ENCODE measurements around the gene AMOTL1.

The AMOTL1 gene

DNA sequence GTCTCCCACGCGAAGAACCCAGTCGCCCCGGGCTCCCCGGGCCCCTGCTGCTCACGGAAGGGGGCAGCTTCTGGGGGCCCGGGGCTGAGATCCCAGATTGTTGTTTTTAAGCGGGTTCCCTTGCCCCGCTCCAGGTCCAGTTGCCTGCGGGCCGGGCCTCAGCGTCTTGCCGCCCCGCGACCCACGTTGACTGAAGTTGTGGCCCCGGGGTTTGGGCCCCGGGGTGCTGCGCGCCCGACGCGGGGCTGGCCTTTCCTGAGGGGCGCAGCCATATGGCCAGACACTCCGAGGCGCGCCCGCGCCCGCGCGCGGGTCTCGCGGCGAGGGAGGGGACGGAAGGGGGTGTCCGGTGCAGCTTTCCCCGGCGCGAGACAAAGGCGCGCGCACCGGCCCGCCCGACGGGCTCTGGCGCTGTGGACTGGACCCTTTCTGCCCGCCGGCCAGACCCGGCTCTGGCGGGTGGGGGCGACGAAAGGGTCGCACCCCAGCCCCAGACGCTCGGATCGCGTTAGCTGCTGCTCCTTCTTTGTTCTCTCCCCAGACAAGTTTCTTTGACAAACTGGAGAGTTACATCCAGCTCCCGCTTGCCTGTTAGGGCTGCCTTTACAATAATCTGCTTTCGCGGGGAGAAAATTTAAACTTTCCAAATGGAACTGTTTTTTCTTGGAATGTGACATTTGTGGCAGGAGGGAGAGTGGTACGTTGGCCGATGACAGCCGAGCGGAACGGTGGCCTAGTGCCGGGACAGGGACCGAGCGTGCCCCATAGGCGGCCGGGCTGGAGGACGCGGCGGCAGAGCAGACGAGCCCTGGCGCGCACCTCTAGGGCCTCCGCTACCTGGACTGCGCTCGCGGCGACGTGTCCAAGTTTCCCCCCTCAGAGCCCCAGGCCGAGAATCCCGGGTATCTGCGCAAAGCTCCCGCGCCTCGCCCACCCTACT, 716 bp downstream of the AMOTL1 start:
- H2AFZ ChIP-seq (ENCODE audit: low read depth, low read length): no peak overlapping the region

DNA sequence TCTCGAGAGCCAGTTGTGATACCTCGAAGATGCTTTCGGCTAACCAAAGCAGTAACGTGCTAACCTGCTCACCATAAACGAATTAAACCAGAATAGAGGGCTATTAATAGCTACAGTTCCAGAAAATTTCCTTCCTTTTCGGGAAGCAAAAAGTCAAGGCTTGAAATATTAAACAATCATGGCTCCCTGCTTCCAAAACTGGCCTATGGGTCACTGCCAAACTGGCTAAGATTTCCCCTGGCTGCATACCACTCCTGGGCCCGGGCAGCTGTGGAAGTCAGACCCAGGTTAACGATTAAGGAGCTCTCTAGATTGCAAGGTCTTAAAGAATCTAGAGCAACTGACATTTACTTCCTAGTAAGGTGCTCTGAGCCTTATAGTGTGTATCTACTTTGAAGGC, 1.7 kb downstream of the AMOTL1 start:
- Histone ChIP-seq H3K27ac (ENCODE audit: low read length) (no peak overlapping the region), H2AFZ (ENCODE audit: low read depth, low read length) (no peak overlapping the region), H3K9me3 (ENCODE audit: insufficient read depth, low read length, severe bottlenecking) (no peaks in the 10 kb centered on the region), H3K36me3 (ENCODE audit: insufficient read depth, low read length) (no peaks in the 10 kb centered on the region), H3K4me3 (ENCODE audit: low read depth in 1 of 2, low read length in 2 of 2) (no peak overlapping the region), H3K4me2 (ENCODE audit: insufficient read depth, low read length) (no peak overlapping the region), H3K27me3 (ENCODE audit: insufficient read depth, low read length, poor library complexity) (peaks cover 30% of the 10 kb centered on the region), H3K79me2 (ENCODE audit: insufficient read depth, low read length) (no peaks in the 10 kb centered on the region), H4K20me1 (ENCODE audit: insufficient read depth, low read length) (no peaks in the 10 kb centered on the region), H3K4me1 (ENCODE audit: insufficient read depth, low read length) (no peaks in the 10 kb centered on the region), H3K9ac (ENCODE audit: low read depth, low read length) (no peak overlapping the region)
- TF ChIP-seq CTCF (IDR thresholded peaks at IDR 0.05; ENCODE audit: borderline replicate concordance, extremely low read depth, low read length, poor library complexity, severe bottlenecking) (no peak), EZH2 (IDR thresholded peaks at IDR 0.05; ENCODE audit: borderline replicate concordance, low read depth, low read length, severe bottlenecking) (no peak)
- DNase-seq (no peak), ATAC-seq (ENCODE audit: insufficient read depth, low read depth) (no peak)

More for the DNA sequence above, 716 bp downstream of the AMOTL1 start:
- Histone ChIP-seq H3K36me3 (ENCODE audit: insufficient read depth, low read length) (no peaks in the 10 kb centered on the region), H3K27ac (ENCODE audit: low read length) (no peak overlapping the region), H4K20me1 (ENCODE audit: insufficient read depth, low read length) (no peaks in the 10 kb centered on the region), H3K9ac (ENCODE audit: low read depth, low read length) (no peak overlapping the region), H3K4me1 (ENCODE audit: insufficient read depth, low read length) (no peaks in the 10 kb centered on the region), H3K9me3 (ENCODE audit: insufficient read depth, low read length, severe bottlenecking) (no peaks in the 10 kb centered on the region), H3K79me2 (ENCODE audit: insufficient read depth, low read length) (no peaks in the 10 kb centered on the region), H3K27me3 (ENCODE audit: insufficient read depth, low read length, poor library complexity) (peaks cover 31% of the 10 kb centered on the region), H3K4me2 (ENCODE audit: insufficient read depth, low read length) (no peak overlapping the region), H3K4me3 (ENCODE audit: low read depth in 1 of 2, low read length in 2 of 2) (no peak overlapping the region)
- ATAC-seq (ENCODE audit: insufficient read depth, low read depth) (no peak), DNase-seq (no peak)
- TF ChIP-seq EZH2 (IDR thresholded peaks at IDR 0.05; ENCODE audit: borderline replicate concordance, low read depth, low read length, severe bottlenecking) (no peak), CTCF (IDR thresholded peaks at IDR 0.05; ENCODE audit: borderline replicate concordance, extremely low read depth, low read length, poor library complexity, severe bottlenecking) (no peak)

GRCh38 chr11:94770563-94771120, 2.5 kb downstream of the AMOTL1 start:
- H3K4me2 ChIP-seq (ENCODE audit: insufficient read depth, low read length): no peak overlapping the region
- H3K27me3 ChIP-seq (ENCODE audit: insufficient read depth, low read length, poor library complexity): peaks cover 28% of the 10 kb centered on the region
- no peaks in the 10 kb centered on the region for H3K9me3 ChIP-seq (ENCODE audit: insufficient read depth, low read length, severe bottlenecking)
- H3K27ac ChIP-seq (ENCODE audit: low read length): no peak overlapping the region
- H3K36me3 ChIP-seq (ENCODE audit: insufficient read depth, low read length): no peaks in the 10 kb centered on the region
- no peak overlapping the region for H3K4me3 ChIP-seq (ENCODE audit: low read depth in 1 of 2, low read length in 2 of 2)
- H2AFZ ChIP-seq (ENCODE audit: low read depth, low read length): no peak overlapping the region
- TF ChIP-seq EZH2 (IDR thresholded peaks at IDR 0.05; ENCODE audit: borderline replicate concordance, low read depth, low read length, severe bottlenecking) (no peak), CTCF (IDR thresholded peaks at IDR 0.05; ENCODE audit: borderline replicate concordance, extremely low read depth, low read length, poor library complexity, severe bottlenecking) (no peak)
- H3K4me1 ChIP-seq (ENCODE audit: insufficient read depth, low read length): no peaks in the 10 kb centered on the region
- H4K20me1 ChIP-seq (ENCODE audit: insufficient read depth, low read length): no peaks in the 10 kb centered on the region
- no peak for DNase-seq
- H3K9ac ChIP-seq (ENCODE audit: low read depth, low read length): no peak overlapping the region
- no peaks in the 10 kb centered on the region for H3K79me2 ChIP-seq (ENCODE audit: insufficient read depth, low read length)
- ATAC-seq (ENCODE audit: insufficient read depth, low read depth): no peak
